Measurements from ENCODE around the gene ZNF346. TPM values are rescaled to one million over a fixed set of nuclear protein-coding genes. Genes with fewer than 3 reads are reported as not detected.

ZNF346 gene
- total and polyA plus RNA-seq, 2 of the 13 experiments (the other 11 are each of a cell fraction or from before 2014, with no cell fraction given) = 8.6 to 19.4 TPM

DNA sequence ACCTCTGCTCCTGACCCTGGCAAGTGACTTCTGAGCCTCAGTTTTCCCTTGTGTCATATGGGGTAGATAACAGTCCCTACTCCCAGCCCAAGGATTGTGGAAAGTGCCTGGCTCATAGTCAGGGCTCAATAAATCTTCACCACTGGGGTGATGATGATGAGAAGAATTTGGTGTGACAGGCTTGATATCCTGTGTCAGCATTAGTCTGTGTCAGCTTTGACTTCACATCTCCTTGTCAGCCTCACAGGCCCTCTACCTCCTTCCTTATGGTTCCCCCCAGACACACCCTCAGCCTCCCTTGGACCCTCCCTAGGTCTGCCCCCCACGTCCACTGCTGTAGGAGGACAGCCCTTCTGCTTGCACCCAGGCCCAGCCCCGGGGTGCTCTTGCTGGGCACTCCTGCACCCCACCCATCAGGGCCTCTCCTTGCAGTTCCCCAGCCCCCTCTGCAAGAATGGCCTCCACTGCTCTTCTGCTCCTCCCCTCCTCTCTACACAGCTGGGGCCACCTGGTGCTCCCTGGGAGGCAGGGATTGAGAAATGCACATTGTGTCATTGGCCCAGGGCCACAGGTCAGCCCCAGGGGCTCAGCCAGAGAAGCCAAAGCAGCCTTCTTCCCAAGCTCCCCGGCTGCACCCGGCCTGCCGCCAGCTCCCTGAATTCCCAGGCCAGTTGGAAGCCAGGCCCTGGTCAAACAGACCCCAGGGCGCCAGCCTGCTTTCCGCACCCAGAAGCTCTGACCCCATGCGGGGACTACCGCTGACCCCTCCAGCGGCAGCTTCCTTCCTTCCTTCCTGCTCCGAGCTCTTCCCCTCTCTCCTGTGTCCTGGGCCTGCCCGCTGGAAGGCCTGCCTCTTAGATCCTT lies 72.0 kb downstream of the ZNF346 start (continued):
- TF ChIP-seq, protein P1, sequence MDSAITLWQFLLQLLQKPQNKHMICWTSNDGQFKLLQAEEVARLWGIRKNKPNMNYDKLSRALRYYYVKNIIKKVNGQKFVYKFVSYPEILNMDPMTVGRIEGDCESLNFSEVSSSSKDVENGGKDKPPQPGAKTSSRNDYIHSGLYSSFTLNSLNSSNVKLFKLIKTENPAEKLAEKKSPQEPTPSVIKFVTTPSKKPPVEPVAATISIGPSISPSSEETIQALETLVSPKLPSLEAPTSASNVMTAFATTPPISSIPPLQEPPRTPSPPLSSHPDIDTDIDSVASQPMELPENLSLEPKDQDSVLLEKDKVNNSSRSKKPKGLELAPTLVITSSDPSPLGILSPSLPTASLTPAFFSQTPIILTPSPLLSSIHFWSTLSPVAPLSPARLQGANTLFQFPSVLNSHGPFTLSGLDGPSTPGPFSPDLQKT (CRISPR knock-in tag; IDR thresholded peaks at IDR 0.05; ENCODE audit: borderline replicate concordance) = no peak
- TF ChIP-seq ARNTL (CRISPR knock-in tag; IDR thresholded peaks at IDR 0.05) (peak; percentile 79), SP1 (IDR thresholded peaks at IDR 0.05) (no peak), SP1 (CRISPR knock-in tag; IDR thresholded peaks at IDR 0.05) (no peak), ZNF672 (CRISPR knock-in tag; IDR thresholded peaks at IDR 0.05) (no peak; the same call in 1 of the 2 replicates), ZNF232 (CRISPR knock-in tag; IDR thresholded peaks at IDR 0.05; ENCODE audit: borderline replicate concordance) (no peak), SCMH1 (CRISPR knock-in tag; IDR thresholded peaks at IDR 0.05; ENCODE audit: borderline replicate concordance) (no peak), ZNF768 (CRISPR knock-in tag; IDR thresholded peaks at IDR 0.05) (no peak), ZNF562 (CRISPR knock-in tag; IDR thresholded peaks at IDR 0.05; ENCODE audit: borderline replicate concordance) (no peak), ZC3H4 (CRISPR knock-in tag; IDR thresholded peaks at IDR 0.05; ENCODE audit: borderline replicate concordance) (no peak), GATAD2A (CRISPR knock-in tag; IDR thresholded peaks at IDR 0.05) (peak; percentile 87), CBFB (CRISPR knock-in tag; IDR thresholded peaks at IDR 0.05) (no peak), HIVEP1 (CRISPR knock-in tag; IDR thresholded peaks at IDR 0.05) (peak; percentile 73; the same call in 1 of the 2 replicates)
- TF ChIP-seq, protein P2, sequence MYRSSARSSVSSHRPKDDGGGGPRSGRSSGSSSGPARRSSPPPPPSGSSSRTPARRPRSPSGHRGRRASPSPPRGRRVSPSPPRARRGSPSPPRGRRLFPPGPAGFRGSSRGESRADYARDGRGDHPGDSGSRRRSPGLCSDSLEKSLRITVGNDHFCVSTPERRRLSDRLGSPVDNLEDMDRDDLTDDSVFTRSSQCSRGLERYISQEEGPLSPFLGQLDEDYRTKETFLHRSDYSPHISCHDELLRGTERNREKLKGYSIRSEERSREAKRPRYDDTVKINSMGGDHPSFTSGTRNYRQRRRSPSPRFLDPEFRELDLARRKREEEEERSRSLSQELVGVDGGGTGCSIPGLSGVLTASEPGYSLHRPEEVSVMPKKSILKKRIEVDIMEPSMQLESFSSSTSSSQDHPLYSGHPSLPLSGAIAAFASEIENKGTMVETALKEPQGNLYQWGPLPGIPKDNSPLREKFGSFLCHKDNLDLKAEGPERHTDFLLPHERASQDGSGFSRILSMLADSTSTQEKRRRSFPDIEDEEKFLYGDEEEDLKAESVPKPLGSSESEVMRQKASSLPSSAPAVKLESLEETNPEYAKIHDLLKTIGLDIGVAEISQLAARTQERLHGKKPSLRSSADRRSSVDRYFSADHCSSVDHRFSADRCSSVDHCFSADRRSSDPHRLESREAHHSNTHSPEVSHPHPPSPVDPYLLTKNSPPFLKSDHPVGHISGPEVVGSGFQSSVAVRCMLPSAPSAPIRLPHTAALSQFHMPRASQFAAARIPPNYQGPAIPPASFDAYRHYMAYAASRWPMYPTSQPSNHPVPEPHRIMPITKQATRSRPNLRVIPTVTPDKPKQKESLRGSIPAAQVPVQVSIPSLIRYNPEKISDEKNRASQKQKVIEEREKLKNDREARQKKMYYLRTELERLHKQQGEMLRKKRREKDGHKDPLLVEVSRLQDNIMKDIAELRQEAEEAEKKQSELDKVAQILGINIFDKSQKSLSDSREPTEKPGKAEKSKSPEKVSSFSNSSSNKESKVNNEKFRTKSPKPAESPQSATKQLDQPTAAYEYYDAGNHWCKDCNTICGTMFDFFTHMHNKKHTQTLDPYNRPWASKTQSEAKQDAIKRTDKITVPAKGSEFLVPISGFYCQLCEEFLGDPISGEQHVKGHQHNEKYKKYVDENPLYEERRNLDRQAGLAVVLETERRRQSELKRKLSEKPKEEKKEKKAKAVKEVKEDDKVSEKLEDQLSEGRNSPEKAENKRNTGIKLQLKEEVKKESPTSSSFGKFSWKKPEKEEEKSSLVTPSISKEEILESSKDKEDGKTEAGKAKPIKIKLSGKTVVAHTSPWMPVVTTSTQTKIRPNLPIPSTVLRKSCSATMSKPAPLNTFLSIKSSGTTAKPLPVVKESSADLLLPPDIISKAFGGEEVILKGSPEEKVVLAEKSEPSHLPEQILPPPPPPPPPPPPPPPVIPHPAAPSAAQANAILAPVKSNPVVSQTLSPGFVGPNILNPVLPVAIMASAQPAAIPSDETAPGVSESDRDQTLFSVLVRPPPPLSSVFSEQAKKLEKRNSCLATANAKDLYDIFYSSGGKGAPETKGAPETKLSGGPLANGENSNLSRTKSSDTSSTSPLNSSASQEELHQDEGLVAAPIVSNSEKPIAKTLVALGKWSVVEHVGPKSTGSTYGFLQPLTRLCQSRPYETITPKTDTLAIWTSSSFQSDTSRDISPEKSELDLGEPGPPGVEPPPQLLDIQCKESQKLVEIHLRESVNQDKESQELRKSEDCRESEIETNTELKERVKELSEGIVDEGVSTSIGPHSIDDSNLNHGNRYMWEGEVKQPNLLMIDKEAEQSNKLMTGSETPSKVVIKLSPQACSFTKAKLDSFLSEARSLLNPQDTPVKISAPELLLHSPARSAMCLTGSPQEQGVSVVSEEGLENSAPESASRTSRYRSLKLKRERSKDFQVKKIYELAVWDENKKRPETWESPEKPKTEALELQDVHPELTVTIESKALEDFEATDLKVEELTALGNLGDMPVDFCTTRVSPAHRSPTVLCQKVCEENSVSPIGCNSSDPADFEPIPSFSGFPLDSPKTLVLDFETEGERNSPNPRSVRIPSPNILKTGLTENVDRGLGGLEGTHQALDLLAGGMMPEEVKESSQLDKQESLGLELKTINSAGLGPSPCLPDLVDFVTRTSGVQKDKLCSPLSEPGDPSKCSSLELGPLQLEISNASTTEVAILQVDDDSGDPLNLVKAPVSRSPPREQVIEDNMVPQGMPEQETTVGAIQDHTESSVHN (CRISPR knock-in tag; IDR thresholded peaks at IDR 0.05) = 0 out of 2 replicates have a peak, but pooled peaks have one; percentile 40
- TF ChIP-seq, protein P3, sequence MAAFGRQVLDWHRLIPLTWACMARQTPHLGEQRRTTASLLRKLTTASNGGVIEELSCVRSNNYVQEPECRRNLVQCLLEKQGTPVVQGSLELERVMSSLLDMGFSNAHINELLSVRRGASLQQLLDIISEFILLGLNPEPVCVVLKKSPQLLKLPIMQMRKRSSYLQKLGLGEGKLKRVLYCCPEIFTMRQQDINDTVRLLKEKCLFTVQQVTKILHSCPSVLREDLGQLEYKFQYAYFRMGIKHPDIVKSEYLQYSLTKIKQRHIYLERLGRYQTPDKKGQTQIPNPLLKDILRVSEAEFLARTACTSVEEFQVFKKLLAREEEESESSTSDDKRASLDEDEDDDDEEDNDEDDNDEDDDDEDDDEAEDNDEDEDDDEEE (CRISPR knock-in tag; IDR thresholded peaks at IDR 0.05) = no peak
- TF ChIP-seq, protein P4, sequence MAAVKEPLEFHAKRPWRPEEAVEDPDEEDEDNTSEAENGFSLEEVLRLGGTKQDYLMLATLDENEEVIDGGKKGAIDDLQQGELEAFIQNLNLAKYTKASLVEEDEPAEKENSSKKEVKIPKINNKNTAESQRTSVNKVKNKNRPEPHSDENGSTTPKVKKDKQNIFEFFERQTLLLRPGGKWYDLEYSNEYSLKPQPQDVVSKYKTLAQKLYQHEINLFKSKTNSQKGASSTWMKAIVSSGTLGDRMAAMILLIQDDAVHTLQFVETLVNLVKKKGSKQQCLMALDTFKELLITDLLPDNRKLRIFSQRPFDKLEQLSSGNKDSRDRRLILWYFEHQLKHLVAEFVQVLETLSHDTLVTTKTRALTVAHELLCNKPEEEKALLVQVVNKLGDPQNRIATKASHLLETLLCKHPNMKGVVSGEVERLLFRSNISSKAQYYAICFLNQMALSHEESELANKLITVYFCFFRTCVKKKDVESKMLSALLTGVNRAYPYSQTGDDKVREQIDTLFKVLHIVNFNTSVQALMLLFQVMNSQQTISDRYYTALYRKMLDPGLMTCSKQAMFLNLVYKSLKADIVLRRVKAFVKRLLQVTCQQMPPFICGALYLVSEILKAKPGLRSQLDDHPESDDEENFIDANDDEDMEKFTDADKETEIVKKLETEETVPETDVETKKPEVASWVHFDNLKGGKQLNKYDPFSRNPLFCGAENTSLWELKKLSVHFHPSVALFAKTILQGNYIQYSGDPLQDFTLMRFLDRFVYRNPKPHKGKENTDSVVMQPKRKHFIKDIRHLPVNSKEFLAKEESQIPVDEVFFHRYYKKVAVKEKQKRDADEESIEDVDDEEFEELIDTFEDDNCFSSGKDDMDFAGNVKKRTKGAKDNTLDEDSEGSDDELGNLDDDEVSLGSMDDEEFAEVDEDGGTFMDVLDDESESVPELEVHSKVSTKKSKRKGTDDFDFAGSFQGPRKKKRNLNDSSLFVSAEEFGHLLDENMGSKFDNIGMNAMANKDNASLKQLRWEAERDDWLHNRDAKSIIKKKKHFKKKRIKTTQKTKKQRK (IDR thresholded peaks at IDR 0.05; ENCODE audit: low read length) = no peak
